Uterus (tissue), 2 donors: ENCODE measurements around the gene RELT.

Experiments used
- POLR2A ChIP-seq, 2 donors: fragments of 450-650 bp; IDR thresholded peaks; one replicate each; pipeline ENCODE4 v1.6.1; 2016; ENCODE audit warnings: antibody characterized with exemption in 2 of 2, mild to moderate bottlenecking in 1 of 2, moderate library complexity in 1 of 2
- TF ChIP-seq, protein P1 (sequence below), 4 experiments: fragments of 200-600 bp in 2 of 4; fragments of 450-650 bp in 2 of 4; sonication (generic) in 2 of 4; IDR thresholded peaks; one replicate each; pipeline ENCODE4 v1.5.1; 2016 to 2019; ENCODE audit warnings: antibody characterized with exemption in 4 of 4, mild to moderate bottlenecking in 2 of 4, moderate library complexity in 1 of 4

DNA sequence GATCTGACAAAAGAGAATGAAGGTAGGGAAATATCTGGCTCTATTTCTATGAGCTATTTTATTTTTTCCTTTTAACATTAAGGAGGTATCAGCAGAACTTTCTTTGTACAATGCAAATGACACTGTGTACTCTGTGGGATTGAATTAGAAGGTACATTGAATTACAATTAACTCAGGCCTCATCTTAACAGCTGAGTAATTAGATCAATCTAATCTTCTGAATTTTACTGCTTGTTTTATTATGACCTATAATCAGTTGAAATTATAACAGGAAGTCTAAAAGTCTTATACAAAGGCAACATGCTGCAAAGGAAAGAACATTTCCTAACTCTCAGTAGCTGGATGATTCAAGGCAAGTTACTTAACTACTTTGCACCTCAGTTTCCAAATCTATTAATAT is 69.8 kb downstream of the RELT start:
- TF ChIP-seq, protein P1, sequence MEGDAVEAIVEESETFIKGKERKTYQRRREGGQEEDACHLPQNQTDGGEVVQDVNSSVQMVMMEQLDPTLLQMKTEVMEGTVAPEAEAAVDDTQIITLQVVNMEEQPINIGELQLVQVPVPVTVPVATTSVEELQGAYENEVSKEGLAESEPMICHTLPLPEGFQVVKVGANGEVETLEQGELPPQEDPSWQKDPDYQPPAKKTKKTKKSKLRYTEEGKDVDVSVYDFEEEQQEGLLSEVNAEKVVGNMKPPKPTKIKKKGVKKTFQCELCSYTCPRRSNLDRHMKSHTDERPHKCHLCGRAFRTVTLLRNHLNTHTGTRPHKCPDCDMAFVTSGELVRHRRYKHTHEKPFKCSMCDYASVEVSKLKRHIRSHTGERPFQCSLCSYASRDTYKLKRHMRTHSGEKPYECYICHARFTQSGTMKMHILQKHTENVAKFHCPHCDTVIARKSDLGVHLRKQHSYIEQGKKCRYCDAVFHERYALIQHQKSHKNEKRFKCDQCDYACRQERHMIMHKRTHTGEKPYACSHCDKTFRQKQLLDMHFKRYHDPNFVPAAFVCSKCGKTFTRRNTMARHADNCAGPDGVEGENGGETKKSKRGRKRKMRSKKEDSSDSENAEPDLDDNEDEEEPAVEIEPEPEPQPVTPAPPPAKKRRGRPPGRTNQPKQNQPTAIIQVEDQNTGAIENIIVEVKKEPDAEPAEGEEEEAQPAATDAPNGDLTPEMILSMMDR (IDR thresholded peaks at IDR 0.05): no peak
- TF ChIP-seq POLR2A (IDR thresholded peaks at IDR 0.05): no peak
